Activated CD8-positive, alpha-beta T cell treated with anti-CD3 and anti-CD28 coated beads for 36 hours (primary cell): Measurements from ENCODE around the gene MYBPH. TPM values are rescaled to one million over a fixed set of nuclear protein-coding genes. Genes with fewer than 3 reads are reported as not detected.

Experiments
- ATAC-seq: fragments of 200-7000 bp; cut with Tn5 transposase; one replicate; pipeline ENCODE4 v1.10.0; 2021; ENCODE audit warnings: mild to moderate bottlenecking, moderate library complexity
- CTCF ChIA-PET: fragments of 350-600 bp; sonication (Branson Sonifier 250); formaldehyde crosslinking; loops from one replicate; lab custom pipeline; 2021; ENCODE audit warnings: antibody characterized with exemption; lab: Charles Lee
- POLR2A ChIA-PET: fragments of 350-600 bp; sonication (Branson Sonifier 250); formaldehyde crosslinking; loops from one replicate; lab custom pipeline; 2021; ENCODE audit warnings: antibody characterized with exemption; lab: Charles Lee
- DNase-seq: peaks from one replicate; pipeline ENCODE4 v3.0.0-alpha.2; 2020
- H3K27ac Mint-ChIP-seq: one replicate; pipeline ENCODE4 v1.8.0; 2021; ENCODE audit warnings: mild to moderate bottlenecking, mixed read lengths
- H3K27me3 Mint-ChIP-seq: one replicate; pipeline ENCODE4 v1.8.0; 2021; ENCODE audit warnings: mixed read lengths
- H3K36me3 Mint-ChIP-seq: one replicate; pipeline ENCODE4 v1.8.0; 2021; ENCODE audit warnings: low read depth, mixed read lengths
- H3K4me1 Mint-ChIP-seq: one replicate; pipeline ENCODE4 v1.8.0; 2021; ENCODE audit warnings: low read depth, mixed read lengths
- H3K4me3 Mint-ChIP-seq: one replicate; pipeline ENCODE4 v1.8.0; 2021; ENCODE audit warnings: mild to moderate bottlenecking, moderate library complexity, mixed read lengths
- H3K9me3 Mint-ChIP-seq: one replicate; pipeline ENCODE4 v1.8.0; 2021; ENCODE audit warnings: mixed read lengths
- CTCF ChIP-seq: fragments of 200-600 bp; IDR thresholded peaks from one replicate; pipeline ENCODE4 v1.8.0; 2022; ENCODE audit warnings: antibody characterized with exemption, mild to moderate bottlenecking
- intact Hi-C: fragments of 100-400 bp; cut with micrococcal nuclease; formaldehyde crosslinking; loops from one replicate; pipeline ENCODE4 v1.10.0; 2022
- total RNA-seq, 2 experiments: library from RNA; stranded (reverse); gene quantifications; one replicate each; pipeline ENCODE4 v1.2.3, GENCODE V29; 2021

Gene MYBPH
- total RNA-seq, 2 experiments from 2014 or later, result not detected

DNA sequence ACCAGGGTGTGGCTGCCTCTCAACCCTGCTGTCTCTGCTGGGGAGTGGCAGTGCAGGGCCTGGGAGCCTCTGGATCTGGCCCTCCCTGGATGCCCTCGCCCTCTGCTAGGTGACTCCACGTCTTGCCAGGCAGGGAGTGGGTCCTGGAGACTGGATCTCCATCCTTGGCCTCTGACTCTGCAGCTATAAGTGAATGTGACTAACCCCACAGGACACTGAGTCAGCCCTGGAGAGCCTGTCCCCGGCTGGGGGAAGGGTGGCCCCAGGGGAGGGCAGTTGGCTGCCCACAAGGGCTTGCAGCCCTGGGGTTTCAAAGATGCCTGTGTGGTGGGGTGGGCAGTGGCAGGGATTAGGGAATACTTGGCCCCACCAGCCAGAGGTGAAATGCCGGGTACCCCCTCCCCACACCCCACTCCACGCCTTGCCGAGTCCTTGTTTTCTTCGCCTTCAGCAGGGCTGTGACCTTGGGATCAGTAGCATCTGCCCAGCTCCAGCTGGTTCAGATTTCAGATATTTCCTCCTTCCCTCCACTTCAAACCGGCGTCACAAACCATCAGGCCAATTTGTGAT, 1.9 kb upstream of the MYBPH start:
- H3K9me3 Mint-ChIP-seq, result no peaks in the 10 kb centered on the region
- intact Hi-C loops, result no loop called here
- no peak overlapping the region for H3K27ac Mint-ChIP-seq
- TF ChIP-seq CTCF, result no peak
- H3K4me3 Mint-ChIP-seq, result no peak overlapping the region
- POLR2A ChIA-PET, result no interaction called here
- H3K27me3 Mint-ChIP-seq, result no peaks in the 10 kb centered on the region
- DNase-seq, result no peak
- CTCF ChIA-PET, result no interaction called here
- H3K36me3 Mint-ChIP-seq, result no peaks in the 10 kb centered on the region
- no peaks in the 10 kb centered on the region for H3K4me1 Mint-ChIP-seq
- ATAC-seq, result no peak

DNA sequence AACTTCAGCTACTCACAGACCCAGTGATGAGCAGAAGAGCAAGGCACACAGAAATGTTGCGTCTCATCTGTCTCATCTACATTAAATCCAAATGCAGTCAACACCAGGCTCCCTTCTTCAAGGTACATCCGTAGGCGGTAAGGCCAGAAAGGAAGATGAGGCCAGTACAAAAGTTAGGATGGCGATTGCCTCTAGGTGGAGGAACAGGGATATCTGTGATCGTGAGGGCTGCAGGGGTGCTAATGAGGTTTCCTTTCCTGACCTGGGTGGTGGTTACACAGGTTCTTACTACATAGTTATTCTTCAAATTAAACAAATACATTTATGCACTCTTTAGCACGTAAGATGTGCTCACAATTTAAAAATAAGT, 1.4 kb upstream of the MYBPH start:
- no peak for TF ChIP-seq CTCF
- POLR2A ChIA-PET, result interaction anchor here (1.4 kb wide), 1 partner anchor 50 kb away, joined by 3 read pairs; no protein-coding TSS in a partner anchor

DNA sequence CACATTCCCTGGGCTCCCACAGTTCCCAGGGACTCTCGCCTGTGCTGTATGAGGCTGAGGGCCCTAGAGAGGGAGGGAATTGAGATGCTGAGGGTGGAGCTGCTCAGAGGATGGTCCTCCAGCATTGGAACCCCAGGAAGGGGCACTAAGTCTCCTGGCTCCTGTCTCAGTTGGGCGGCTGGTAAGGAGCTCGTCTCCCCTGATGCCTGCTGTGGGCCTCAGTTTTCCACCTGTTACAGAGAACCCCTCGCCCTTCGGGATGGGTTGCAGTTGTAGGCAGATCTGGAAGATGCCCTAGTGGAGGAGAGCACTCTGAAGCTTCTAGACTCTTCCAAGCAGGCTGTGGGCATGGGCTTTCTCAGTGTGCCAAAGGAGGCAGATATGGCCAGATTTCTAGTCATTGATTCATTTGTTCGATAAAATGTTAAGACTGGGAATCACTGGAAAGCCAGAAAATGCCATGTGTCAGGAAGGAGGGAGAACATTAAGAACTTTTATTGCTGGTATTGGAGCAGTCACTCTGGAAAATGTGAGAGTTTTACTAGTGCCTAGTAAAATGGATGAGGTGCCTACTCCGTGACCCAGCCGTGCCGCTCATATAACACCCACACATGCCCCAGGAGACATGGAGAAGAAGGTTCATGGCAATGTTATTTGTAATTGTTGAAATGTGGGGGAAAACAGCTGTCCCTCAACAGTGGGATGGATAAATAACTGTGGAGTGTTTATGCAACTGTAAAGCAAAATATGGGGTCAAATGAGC, 828 bp upstream of the MYBPH start:
- ATAC-seq (no peak), DNase-seq (no peak)
- Mint-ChIP-seq H3K4me1 (no peaks in the 10 kb centered on the region), H3K9me3 (no peaks in the 10 kb centered on the region), H3K36me3 (no peaks in the 10 kb centered on the region), H3K27me3 (no peaks in the 10 kb centered on the region), H3K27ac (no peak overlapping the region), H3K4me3 (no peak overlapping the region)
- ChIA-PET POLR2A (interaction anchor here (1.4 kb wide), 1 partner anchor 51 kb away, joined by 3 read pairs; no protein-coding TSS in a partner anchor), CTCF (interaction anchor here (0.7 kb wide), 1 partner anchor 59 kb away, joined by 3 read pairs; no protein-coding TSS in a partner anchor)
- no peak for TF ChIP-seq CTCF
- intact Hi-C loops, result no loop called here

More for the DNA sequence above, 1.4 kb upstream of the MYBPH start:
- Mint-ChIP-seq H3K27me3 (no peaks in the 10 kb centered on the region), H3K9me3 (no peaks in the 10 kb centered on the region), H3K4me1 (no peaks in the 10 kb centered on the region), H3K27ac (no peak overlapping the region), H3K4me3 (no peak overlapping the region), H3K36me3 (no peaks in the 10 kb centered on the region)
- DNase-seq (no peak), ATAC-seq (no peak)
- intact Hi-C loops, result no loop called here
- CTCF ChIA-PET, result no interaction called here

GRCh38 chr1:203175827-203176241, 208 bp upstream of the MYBPH start:
- ChIA-PET CTCF (interaction anchor here (0.7 kb wide), 1 partner anchor 58 kb away, joined by 3 read pairs; no protein-coding TSS in a partner anchor), POLR2A (interaction anchor here (1.4 kb wide), 1 partner anchor 51 kb away, joined by 3 read pairs; no protein-coding TSS in a partner anchor)
- no peak overlapping the region for H3K27ac Mint-ChIP-seq
- DNase-seq (no peak), ATAC-seq (no peak)
- H3K9me3 Mint-ChIP-seq, result no peaks in the 10 kb centered on the region
- no peaks in the 10 kb centered on the region for H3K4me1 Mint-ChIP-seq
- no peaks in the 10 kb centered on the region for H3K36me3 Mint-ChIP-seq
- TF ChIP-seq CTCF, result no peak
- intact Hi-C loops, result no loop called here
- H3K4me3 Mint-ChIP-seq, result no peak overlapping the region
- H3K27me3 Mint-ChIP-seq, result no peaks in the 10 kb centered on the region
